Fibroblast of the aortic adventitia (primary cell): Measurements from ENCODE around the gene PRSS48. TPM values are rescaled to one million over a fixed set of nuclear protein-coding genes. Genes with fewer than 3 reads are reported as not detected.
A peak's percentile ranks its signal among the peaks of the same experiment; 100 is the strongest.
"Not testable (repeated sequence)": the region's sequence is repeated elsewhere in the genome, so short reads cannot be mapped to it uniquely, and the experiment has no call there.

Source experiments
- DNase-seq: peaks from one replicate; pipeline ENCODE4 v3.0.0-alpha.2; 2010; ENCODE audit warnings: low read depth
- H3K4me3 ChIP-seq: 2 replicates; pipeline ENCODE4 v1.5.1; 2011; ENCODE audit warnings: low read depth, mild to moderate bottlenecking, control low read depth, low read length, moderate library complexity
- total RNA-seq: library from RNA; depleted of rRNA; stranded (reverse); fragments of >200 nt; gene quantifications from 2 replicates; pipeline ENCODE4 v1.2.3, GENCODE V29; 2012; ENCODE audit warnings: low replicate concordance
- TF ChIP-seq, protein P1 (sequence below): IDR thresholded peaks from 2 replicates; pipeline ENCODE4 v1.5.1; 2011; ENCODE audit warnings: mild to moderate bottlenecking, low read length, control low read depth, inconsistent platforms; ENCODE audit not compliant: insufficient read depth

PRSS48 gene
- total RNA-seq, 1 donor = not detected

DNA sequence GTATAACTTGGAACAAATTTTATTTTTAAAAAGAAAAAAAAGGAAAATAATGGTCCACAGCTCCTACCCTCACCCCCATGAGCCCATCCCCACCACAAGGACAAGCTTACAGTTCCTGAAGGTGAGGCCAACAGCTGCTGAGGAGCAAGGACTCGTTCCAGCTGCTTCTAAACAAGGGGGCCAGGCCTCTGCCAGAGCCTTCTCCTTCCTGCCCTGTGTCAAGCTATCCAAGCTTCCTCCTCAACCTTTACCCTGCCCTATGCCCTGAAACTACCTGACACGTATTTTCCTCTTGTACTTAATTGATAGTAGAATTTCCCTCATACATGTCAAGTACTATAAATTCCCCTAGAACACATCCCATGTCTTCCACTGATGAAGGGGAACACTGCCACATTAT is 39.7 kb downstream of the PRSS48 start:
- DNase-seq = no peak
- TF ChIP-seq, protein P1, sequence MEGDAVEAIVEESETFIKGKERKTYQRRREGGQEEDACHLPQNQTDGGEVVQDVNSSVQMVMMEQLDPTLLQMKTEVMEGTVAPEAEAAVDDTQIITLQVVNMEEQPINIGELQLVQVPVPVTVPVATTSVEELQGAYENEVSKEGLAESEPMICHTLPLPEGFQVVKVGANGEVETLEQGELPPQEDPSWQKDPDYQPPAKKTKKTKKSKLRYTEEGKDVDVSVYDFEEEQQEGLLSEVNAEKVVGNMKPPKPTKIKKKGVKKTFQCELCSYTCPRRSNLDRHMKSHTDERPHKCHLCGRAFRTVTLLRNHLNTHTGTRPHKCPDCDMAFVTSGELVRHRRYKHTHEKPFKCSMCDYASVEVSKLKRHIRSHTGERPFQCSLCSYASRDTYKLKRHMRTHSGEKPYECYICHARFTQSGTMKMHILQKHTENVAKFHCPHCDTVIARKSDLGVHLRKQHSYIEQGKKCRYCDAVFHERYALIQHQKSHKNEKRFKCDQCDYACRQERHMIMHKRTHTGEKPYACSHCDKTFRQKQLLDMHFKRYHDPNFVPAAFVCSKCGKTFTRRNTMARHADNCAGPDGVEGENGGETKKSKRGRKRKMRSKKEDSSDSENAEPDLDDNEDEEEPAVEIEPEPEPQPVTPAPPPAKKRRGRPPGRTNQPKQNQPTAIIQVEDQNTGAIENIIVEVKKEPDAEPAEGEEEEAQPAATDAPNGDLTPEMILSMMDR = no peak
- H3K4me3 ChIP-seq = no peak overlapping the region

DNA sequence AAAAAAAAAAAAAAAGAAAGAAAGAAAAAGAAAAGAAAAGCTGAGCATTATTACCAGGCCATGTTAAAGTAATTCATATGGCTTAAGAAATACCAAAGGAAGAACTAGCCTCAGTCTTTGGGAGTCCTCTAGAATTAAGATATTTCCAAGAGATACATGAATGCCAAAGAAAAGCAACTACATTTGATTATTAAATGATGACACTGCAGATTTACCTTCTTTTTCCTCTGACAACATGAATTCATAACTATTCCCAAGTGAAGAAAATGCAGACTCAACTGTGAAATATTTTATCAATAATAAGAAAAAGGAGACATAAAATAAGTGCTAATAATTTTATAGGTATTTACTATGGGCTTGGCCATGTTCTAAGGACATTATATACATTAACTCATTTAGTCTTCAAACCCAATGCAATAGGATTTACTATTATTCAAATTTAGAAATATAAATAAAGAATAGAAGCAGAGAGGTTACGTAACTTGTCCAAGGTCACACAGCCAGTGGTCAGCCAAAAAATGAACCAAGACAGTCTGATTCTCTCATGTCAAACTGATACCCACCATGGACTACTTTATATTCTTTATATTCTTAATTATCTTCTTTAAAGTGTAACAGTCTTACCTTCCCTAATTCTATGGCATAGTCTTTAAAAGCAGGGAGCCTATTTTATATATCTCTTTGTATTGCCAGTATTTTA is 41.5 kb downstream of the PRSS48 start:
- TF ChIP-seq, protein P1 = no peak
- H3K4me3 ChIP-seq = no peak overlapping the region
- no peak for DNase-seq

DNA sequence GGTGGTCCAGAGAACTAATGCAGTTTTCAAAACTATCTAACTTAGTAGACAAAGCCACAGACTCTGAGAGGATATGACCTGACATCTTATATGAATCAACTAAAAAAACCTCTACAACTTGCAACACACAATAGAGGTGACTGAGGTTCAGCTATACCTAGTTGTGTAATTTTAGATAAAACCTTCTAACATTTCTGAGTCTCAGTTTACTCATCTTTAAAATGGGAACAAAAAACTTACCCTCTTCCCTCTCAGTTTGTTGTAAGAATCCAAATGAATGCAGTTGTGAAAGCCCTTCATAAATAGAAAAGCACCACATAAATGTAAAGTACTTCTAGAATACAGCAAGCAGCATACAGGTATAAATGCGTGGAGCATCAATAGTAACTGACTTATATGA is 42.5 kb downstream of the PRSS48 start:
- no peak overlapping the region for H3K4me3 ChIP-seq
- TF ChIP-seq, protein P1 = no peak
- no peak for DNase-seq

DNA sequence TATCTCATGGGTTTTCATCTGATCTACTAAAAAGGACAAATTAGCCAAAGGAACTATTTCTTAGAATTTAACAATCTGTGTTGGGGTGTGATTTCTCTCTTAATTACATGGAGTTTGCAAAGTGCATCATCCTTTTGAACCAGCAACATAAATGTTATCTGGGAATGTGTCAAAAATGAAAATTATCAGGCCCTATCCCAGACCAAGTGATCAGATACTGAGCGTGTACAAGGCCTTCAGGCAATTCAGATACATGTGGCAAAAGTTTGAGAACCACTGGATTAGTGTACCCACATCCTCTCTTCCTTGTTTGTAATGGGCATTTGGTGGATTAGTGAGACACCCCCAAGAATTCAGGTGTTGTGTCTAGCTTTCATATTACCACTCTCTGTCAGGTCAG is 44.6 kb downstream of the PRSS48 start:
- no peak for DNase-seq
- no peak overlapping the region for H3K4me3 ChIP-seq
- TF ChIP-seq, protein P1 = no peak

DNA sequence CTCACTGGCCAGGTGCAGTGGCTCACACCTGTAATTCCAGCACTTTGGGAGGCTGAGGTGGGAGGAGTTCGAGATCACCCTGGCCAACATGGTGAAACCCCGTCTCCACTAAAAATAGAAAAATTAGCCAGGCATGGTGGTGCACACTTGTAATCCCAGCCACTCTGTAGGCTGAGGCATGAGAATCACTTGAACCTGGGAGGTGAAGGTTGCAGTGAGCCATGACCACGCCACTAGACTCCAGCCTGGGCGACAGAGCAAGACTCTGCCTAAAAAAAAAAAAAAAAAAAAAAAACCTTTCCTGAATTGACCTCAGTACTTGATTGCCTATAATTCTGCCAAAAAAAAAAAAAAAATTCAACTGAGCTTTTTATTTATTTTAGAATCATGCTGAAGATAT is 45.2 kb downstream of the PRSS48 start:
- H3K4me3 ChIP-seq, DNase-seq: not testable (repeated sequence)

DNA sequence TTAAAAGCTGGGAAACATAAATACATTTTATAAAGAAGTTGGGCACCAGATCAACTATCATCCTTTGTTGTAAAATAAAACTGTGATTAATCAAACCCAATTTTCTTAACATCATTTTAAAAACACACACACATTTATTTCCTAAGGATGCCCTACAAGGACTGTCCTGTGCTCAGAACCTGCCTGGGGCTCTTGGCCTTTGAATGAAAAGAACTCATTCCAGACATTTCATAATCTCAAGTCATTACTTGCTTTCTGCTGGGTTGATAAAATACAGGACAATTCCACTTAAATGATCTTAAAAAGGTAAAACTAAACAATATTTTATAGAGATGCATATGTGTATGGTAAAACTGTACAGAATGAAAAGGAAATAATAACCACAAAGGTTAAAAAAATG is 45.6 kb downstream of the PRSS48 start:
- TF ChIP-seq, protein P1 = no peak
- H3K4me3 ChIP-seq = no peak overlapping the region
- peak; percentile 19 for DNase-seq

DNA sequence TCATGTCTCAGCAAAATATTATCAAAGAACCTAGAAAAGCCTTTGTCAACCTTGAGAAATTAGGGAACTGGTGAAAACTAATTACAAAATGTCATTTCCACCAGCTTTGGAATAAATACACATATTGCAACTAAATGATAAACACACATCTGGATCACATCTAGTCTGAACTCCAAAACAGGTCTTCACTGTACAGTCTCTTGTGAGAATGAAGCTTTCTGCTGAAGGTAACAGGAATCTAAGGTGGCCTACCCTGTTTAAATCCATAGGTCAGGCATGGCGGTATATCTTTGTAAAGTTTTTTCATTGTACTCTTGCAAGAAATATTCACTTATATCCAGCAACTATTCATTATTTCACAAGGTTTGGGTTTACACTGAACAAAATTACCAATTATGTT is 46.7 kb downstream of the PRSS48 start:
- TF ChIP-seq, protein P1 = no peak
- H3K4me3 ChIP-seq = no peak overlapping the region
- no peak for DNase-seq
